ENCODE results near the gene MATCAP1.

DNA sequence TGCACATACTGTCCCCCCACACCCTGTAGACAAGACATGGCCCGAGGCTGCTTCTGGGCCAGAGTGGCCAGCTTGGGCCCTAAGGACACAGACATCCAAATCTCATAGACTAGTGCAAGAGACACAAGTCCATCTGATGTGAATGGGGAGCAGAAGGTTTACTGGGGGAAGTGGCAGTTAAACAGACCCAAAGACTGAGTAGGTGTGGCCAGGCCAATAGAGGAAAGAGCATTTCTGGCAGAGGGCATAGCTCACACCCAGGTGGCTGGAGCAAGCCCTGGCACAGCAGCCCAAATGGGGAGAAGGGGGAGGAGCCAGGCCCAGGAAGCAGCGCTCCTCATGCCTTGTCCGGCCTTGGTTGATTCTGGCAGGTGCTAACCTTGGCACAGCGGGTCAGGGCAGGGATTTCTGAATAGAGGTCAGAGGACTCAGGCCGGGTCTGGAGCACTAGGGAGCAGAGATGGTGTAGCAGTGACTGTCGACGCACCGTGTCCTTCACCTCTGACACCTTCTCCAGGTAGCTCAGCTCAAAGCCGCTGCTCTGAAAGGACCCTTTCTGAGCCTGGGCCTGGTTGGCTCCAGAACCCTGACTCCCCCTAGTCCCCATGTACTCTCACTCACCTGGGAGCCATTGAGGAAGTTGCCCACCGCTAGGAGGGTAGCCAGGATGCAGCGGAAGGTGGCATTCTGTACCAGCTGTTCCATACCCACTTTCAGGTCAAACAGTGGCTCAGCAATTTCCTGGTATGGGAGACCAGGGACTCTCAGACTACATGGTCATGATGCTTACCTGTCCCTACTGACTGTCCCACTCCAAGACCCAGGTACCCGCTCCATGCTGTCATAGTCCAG is 47.3 kb upstream of the MATCAP1 start:
- TF ChIP-seq CTCF (IDR thresholded peaks at IDR 0.05) (no peak), EZH2phosphoT487 (IDR thresholded peaks at IDR 0.05; ENCODE audit: borderline replicate concordance, low read depth) (no peak), MAX (IDR thresholded peaks at IDR 0.05; ENCODE audit: low read depth) (no peak), IRF3 (IDR thresholded peaks at IDR 0.05; ENCODE audit: low read depth, low read length) (no peak), POLR2AphosphoS5 (IDR thresholded peaks at IDR 0.05; ENCODE audit: low read depth, low read length) (no peak; the same call in 1 of the 2 replicates), YY1 (IDR thresholded peaks at IDR 0.05; ENCODE audit: low read depth) (no peak), JUND (IDR thresholded peaks at IDR 0.05) (no peak), TCF12 (IDR thresholded peaks at IDR 0.05) (no peak), RFX5 (IDR thresholded peaks at IDR 0.05; ENCODE audit: low read length) (no peak), SMC3 (IDR thresholded peaks at IDR 0.05; ENCODE audit: low read depth, low read length) (no peak)
- TF ChIP-seq, protein P1, sequence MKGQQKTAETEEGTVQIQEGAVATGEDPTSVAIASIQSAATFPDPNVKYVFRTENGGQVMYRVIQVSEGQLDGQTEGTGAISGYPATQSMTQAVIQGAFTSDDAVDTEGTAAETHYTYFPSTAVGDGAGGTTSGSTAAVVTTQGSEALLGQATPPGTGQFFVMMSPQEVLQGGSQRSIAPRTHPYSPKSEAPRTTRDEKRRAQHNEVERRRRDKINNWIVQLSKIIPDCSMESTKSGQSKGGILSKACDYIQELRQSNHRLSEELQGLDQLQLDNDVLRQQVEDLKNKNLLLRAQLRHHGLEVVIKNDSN (IDR thresholded peaks at IDR 0.05; ENCODE audit: borderline replicate concordance, low read depth): no peak

All from SK-N-SH (cell line).